HL-60 (cell line): ENCODE measurements around the gene SSNA1.

ENCODE experiments used
- CTCF ChIP-seq: IDR thresholded peaks from one replicate; pipeline ENCODE4 v1.5.1; 2011; ENCODE audit warnings: low read length, control low read depth, inconsistent platforms; ENCODE audit not compliant: insufficient read depth
- POLR2AphosphoS5 ChIP-seq: IDR thresholded peaks from 2 replicates; pipeline ENCODE4 v1.6.1; 2012; ENCODE audit warnings: low read depth

- no peak for TF ChIP-seq CTCF
- no peak for TF ChIP-seq POLR2AphosphoS5
These were observed 27.9 kb downstream of the SSNA1 start for GRCh38 chr9:137216188-137216965.
